Sigmoid colon (tissue), 4 donors: Measurements from ENCODE around the gene GFOD2.

ENCODE experiments used
- EP300 ChIP-seq, 4 donors: sonication (generic); formaldehyde crosslinking; IDR thresholded peaks; one replicate each; pipeline ENCODE4 v1.6.1; 2017; ENCODE audit warnings: antibody characterized with exemption in 4 of 4
- POLR2A ChIP-seq, 2 donors: fragments of 450-650 bp; IDR thresholded peaks; one replicate each; pipeline ENCODE4 v1.6.1; 2016; ENCODE audit warnings: antibody characterized with exemption in 2 of 2, mild to moderate bottlenecking in 2 of 2, moderate library complexity in 2 of 2
- TF ChIP-seq, protein P1 (sequence below), 4 experiments: fragments of 450-650 bp in 3 of 4; fragments of 200-600 bp in 1 of 4; IDR thresholded peaks; one replicate each; pipeline ENCODE4 v1.5.1; 2016 to 2019; ENCODE audit warnings: antibody characterized with exemption in 4 of 4, mild to moderate bottlenecking in 3 of 4, moderate library complexity in 2 of 4

DNA sequence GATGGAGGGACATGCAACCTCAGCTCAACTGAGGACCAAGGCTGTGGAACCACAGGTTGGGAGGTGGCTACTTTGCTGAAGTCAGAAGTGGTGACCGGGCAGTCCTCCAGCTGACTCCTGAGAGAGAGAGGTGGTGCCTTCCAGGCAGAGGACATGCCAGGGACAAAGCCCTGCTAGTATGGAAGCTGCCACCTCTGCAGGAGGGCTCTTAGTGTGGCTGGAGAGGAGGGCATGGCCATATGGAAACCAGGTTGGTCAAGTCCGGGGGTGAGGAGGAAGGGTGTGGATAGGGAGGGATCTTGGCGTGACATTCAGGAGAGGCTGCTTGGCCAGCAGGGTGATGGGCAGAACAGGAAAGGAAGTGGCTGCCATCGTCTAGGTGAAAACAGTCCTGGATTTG is 46.8 kb downstream of the GFOD2 start:
- TF ChIP-seq, protein P1, sequence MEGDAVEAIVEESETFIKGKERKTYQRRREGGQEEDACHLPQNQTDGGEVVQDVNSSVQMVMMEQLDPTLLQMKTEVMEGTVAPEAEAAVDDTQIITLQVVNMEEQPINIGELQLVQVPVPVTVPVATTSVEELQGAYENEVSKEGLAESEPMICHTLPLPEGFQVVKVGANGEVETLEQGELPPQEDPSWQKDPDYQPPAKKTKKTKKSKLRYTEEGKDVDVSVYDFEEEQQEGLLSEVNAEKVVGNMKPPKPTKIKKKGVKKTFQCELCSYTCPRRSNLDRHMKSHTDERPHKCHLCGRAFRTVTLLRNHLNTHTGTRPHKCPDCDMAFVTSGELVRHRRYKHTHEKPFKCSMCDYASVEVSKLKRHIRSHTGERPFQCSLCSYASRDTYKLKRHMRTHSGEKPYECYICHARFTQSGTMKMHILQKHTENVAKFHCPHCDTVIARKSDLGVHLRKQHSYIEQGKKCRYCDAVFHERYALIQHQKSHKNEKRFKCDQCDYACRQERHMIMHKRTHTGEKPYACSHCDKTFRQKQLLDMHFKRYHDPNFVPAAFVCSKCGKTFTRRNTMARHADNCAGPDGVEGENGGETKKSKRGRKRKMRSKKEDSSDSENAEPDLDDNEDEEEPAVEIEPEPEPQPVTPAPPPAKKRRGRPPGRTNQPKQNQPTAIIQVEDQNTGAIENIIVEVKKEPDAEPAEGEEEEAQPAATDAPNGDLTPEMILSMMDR (IDR thresholded peaks at IDR 0.05): no peak
- TF ChIP-seq EP300 (IDR thresholded peaks at IDR 0.05) (no peak), POLR2A (IDR thresholded peaks at IDR 0.05) (no peak)
